HEK293T (cell line): Measurements from ENCODE around the gene CYP46A1.

Experiments
- ARNT ChIP-seq: fragments of 450-650 bp; IDR thresholded peaks from 2 replicates; pipeline ENCODE4 v1.6.1; 2017; ENCODE audit warnings: mild to moderate bottlenecking
- BHLHE40 ChIP-seq: fragments of 450-650 bp; IDR thresholded peaks from 2 replicates; pipeline ENCODE4 v1.6.1; 2016; ENCODE audit warnings: mild to moderate bottlenecking, moderate library complexity, borderline replicate concordance
- CTBP1 ChIP-seq: fragments of 450-650 bp; IDR thresholded peaks from 2 replicates; pipeline ENCODE4 v1.6.1; 2016; ENCODE audit warnings: borderline replicate concordance
- ELF4 ChIP-seq: fragments of 450-650 bp; IDR thresholded peaks from 2 replicates; pipeline ENCODE4 v1.6.1; 2017; ENCODE audit warnings: antibody characterized with exemption
- FOXA1 ChIP-seq: fragments of 450-650 bp; IDR thresholded peaks from 2 replicates; pipeline ENCODE4 v1.6.1; 2016; ENCODE audit warnings: mild to moderate bottlenecking
- FOXM1 ChIP-seq: fragments of 450-650 bp; IDR thresholded peaks from 2 replicates; pipeline ENCODE4 v1.6.1; 2017; ENCODE audit warnings: mild to moderate bottlenecking, borderline replicate concordance
- HDGF ChIP-seq: fragments of 450-650 bp; IDR thresholded peaks from 2 replicates; pipeline ENCODE4 v1.6.1; 2017; ENCODE audit warnings: antibody characterized with exemption, borderline replicate concordance
- L3MBTL2 ChIP-seq: fragments of 450-650 bp; conservative IDR thresholded peaks from 2 replicates; pipeline ENCODE4 v1.6.1; 2016; ENCODE audit warnings: mild to moderate bottlenecking
- LEF1 ChIP-seq: fragments of 450-650 bp; IDR thresholded peaks from 2 replicates; pipeline ENCODE4 v1.6.1; 2017; ENCODE audit warnings: mild to moderate bottlenecking, borderline replicate concordance
- NFRKB ChIP-seq: fragments of 450-650 bp; IDR thresholded peaks from 2 replicates; pipeline ENCODE4 v1.6.1; 2016; ENCODE audit warnings: mild to moderate bottlenecking, moderate library complexity
- PKNOX1 ChIP-seq: fragments of 450-650 bp; IDR thresholded peaks from 2 replicates; pipeline ENCODE4 v1.6.1; 2016
- SP1 ChIP-seq: fragments of 450-650 bp; IDR thresholded peaks from 2 replicates; pipeline ENCODE4 v1.6.1; 2017
- SUZ12 ChIP-seq: fragments of 450-650 bp; IDR thresholded peaks from 2 replicates; pipeline ENCODE4 v1.6.1; 2016; ENCODE audit warnings: mild to moderate bottlenecking
- ZNF384 ChIP-seq: fragments of 450-650 bp; IDR thresholded peaks from 2 replicates; pipeline ENCODE4 v1.6.1; 2016

GRCh38 chr14:99685596-99685995 is 1.5 kb downstream of the CYP46A1 start:
- no peak for TF ChIP-seq SUZ12
- TF ChIP-seq BHLHE40, result no peak
- no peak for TF ChIP-seq SP1
- TF ChIP-seq CTBP1, result no peak
- no peak for TF ChIP-seq ZNF384
- no peak for TF ChIP-seq FOXA1
- TF ChIP-seq NFRKB, result no peak
- no peak for TF ChIP-seq PKNOX1
- TF ChIP-seq ARNT, result no peak
- no peak for TF ChIP-seq HDGF
- no peak for TF ChIP-seq LEF1
- no peak for TF ChIP-seq ELF4
- TF ChIP-seq L3MBTL2, result no peak
- no peak for TF ChIP-seq FOXM1
